ENCODE results near the gene CCNI2.

DNA sequence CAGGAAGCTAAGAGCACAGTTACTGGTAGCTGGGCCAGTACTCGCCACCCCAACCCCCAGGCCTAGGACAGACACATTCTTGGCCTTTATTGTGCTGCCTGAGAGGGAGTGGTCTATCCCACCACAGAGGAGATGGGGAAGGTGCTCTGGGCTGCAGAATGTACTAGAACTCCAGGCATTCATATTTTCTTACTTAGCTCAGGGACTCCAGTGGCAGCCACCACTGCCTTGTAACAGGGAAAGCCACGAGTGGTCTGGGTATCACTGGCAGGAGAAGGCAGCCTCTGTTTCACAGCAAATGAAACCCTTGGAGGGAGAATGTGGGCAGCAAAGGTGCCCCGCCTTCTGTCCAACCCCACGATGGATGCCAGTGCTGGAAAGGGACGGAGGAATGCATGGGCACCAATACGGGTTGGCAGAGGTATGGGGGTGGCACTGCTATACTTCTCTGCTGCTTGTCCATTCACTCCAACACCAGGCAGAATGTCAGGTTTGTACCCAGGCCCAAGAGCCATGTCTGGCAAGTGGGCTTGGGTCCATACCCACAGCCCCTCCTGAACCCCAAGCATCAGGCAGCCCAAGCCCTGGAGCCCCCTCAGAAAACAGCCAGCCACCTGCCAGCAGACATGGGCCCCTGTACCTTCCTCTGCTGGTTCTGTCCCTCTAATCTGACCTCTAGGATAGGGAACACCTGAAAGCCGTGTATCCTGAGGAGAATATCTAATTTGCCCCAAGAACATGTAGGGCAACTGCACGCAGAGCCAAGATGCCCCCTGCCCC, 25.3 kb downstream of the CCNI2 start:
- TF ChIP-seq CTCF (IDR thresholded peaks at IDR 0.05 in 2 of 3, conservative IDR thresholded peaks at IDR 0.05 in 1 of 3; ENCODE audit: control insufficient read depth in 2 of 3, extremely low read depth in 1 of 3, insufficient read depth in 1 of 3, low read depth in 3 of 3, low read length in 3 of 3) (no peak), POLR2A (IDR thresholded peaks at IDR 0.05; ENCODE audit: low read depth, low read length) (no peak), TCF12 (IDR thresholded peaks at IDR 0.05; ENCODE audit: low read depth, low read length) (no peak), MXI1 (IDR thresholded peaks at IDR 0.05; ENCODE audit: low read depth, low read length) (no peak), CUX1 (IDR thresholded peaks at IDR 0.05; ENCODE audit: insufficient replicate concordance, low read depth, low read length) (no peak), CEBPZ (IDR thresholded peaks at IDR 0.05; ENCODE audit: low read depth, low read length) (no peak), SIX5 (IDR thresholded peaks at IDR 0.05; ENCODE audit: low read depth, low read length, severe bottlenecking) (no peak)
